HG03280 (cell line): ENCODE results near the gene FAM47E.
"Not testable (repeated sequence)": the region's sequence is repeated elsewhere in the genome, so short reads cannot be mapped to it uniquely, and the experiment has no call there.

Experiments used
- ATAC-seq: cut with Tn5 transposase; IDR thresholded peaks from one replicate; pipeline ENCODE4 v1.9.1; 2021; ENCODE audit warnings: mild to moderate bottlenecking, moderate library complexity; ENCODE audit not compliant: unreplicated experiment

FAM47E gene

DNA sequence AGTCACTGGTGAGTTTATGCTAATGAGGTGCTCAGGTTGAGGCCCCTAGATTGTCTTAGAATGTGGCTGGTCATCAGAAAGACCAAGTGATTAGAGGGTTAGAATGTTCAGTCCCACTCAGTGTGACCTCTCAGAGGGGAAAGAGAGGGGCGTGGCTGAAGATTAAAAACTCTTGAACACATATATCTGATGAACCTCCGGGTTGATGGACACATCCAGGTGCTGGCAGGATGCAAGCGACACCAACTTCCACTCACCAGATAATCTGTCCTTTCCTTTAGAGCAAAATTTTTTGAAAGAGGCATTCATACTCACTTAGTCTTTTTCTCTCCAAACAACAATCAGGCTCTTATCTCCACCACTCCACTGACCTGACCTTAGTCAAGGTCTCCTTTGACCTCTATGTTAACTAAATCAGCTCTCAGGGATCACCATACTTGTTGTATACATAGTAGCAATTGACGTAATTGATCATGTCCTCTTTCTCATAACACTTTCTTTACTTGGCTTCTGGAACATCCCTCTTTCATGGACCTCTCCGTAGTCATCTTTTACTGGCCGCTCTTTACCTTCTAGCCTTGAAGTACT lies 14.2 kb downstream of the FAM47E start:
- ATAC-seq: no peak

DNA sequence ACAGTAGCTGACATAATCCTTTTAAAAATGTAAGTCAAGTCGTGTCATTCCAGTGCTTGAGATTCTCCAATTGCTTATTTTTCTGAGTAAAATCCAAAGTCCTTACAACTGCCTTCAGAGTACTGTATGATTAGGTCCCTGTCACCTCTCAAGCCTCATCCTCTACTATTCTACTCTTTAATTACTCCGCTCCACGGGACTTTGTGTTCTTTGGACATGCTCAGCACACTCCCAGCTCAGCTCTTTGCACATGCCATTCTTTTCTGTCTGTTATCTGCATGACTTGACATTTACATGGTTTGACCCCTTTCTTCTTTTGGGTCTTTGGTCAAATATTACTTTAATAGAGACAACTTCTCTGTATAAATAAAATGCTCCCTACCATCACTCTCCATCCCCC lies 15.1 kb downstream of the FAM47E start:
- ATAC-seq: no peak

DNA sequence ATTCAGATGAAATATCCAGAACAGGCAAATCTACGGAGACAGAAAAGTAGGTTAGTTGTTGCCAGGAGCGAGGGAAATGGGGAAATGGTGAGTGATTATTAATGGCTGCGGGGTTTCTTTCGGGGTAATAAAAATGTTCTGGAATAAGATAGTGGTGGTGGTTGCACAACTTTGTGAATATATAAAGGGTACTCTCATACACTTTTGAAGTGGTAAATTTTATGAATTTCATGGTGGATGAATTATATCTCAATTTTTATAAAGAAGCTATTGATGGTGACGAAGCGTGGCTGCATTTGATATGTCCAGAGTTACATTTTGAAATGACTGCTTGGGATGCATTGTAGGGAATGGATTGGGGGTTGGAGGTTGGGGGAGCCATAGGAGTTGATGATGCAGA lies 16.3 kb downstream of the FAM47E start:
- ATAC-seq: no peak

DNA sequence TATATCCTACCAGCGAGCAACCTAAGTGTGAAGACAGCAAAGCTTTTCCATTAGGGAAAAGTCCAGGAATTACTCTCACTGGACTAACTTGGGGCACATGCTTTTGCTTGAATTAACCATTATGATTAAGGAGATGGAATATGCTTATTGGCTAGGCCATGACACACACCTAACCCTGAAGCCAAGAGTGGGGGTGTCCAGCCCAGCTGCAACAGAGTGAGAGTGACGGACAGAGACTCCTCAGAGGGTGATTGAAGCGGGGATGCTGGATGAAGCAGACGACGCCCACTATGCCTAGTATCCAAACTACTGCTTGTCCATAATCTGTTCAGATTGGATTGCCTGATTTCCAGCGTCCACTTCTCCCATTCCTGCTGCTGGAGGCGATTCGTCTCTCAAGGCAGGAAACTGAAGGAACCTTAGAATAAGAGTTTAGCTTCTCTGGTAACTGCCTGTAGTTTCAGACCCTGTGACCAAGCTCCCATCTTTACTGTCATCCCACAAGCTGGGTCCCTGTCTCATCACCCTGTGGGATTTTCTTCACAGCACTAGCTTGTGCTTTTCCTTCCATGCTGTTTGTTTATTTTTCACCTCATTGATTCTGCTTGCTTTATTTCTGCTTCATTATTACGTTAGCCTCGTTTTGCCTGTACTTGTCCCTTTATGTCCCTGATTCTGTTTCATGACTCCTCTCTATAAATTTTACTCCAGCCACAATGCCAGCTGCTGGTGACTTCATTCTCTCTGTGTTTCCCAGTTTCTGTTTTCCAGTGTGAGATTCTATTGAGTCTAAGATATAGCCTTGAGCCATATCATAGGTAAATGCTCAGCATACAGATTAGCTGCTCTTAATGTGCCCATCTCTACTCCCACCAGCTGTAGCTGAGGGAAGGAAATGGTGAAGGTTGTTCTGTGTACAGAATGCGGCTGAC lies 19.0 kb downstream of the FAM47E start:
- no peak for ATAC-seq

DNA sequence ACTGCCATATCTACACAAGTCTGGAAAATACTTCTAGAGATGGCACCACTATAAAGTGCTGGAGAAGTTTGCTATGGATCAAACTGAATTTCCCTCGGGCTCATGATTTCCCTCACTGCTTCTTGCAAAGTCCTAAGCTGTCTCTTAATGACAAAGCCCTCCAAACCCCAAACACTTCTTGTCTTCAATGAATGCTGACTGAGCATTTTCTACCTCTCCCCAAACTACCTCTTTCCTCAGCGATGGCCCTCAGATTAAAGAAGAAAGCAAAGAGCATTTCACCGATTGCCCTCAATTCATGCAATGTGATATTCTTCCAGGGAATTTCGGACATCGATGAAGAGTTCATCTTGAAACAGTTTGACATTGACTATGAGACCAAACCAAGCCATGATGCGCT lies 19.7 kb downstream of the FAM47E start:
- ATAC-seq: no peak

DNA sequence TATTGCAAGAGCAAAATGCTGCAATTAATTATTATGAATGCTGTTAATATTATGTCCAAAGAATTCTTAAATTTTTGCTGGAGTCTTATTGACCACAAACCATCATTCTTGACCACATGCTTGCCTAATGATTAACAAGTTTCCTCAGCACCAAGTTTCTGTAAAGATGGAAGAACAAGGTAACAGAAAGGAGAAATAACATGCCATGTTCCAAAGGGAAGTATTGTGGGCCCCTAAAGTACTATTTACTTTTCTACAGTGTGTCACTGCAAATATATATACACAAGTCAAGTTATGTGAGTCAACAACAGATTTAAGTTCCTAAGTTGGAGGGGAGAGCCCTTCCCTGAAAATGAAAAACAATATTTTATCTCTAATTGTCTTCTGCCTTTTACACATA lies 20.6 kb downstream of the FAM47E start:
- no peak for ATAC-seq

DNA sequence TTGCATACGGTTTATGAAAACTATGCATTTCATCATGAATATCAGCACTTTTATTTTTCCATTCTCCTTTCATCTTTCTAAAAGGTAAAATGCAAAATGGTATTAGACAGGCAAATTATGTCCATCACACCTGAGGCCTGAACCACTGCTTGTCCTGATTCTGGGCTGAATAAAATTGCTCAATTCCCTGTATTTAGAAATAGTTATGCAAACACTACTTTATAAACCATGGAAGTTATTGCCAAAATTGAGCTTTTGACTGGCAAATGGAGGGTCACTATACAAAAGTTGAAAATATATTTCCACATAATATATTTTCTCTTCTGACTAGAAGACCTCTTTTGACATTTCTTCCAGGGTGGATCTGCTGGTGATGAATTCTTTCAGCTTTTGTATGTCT lies 21.1 kb downstream of the FAM47E start:
- ATAC-seq: no peak

DNA sequence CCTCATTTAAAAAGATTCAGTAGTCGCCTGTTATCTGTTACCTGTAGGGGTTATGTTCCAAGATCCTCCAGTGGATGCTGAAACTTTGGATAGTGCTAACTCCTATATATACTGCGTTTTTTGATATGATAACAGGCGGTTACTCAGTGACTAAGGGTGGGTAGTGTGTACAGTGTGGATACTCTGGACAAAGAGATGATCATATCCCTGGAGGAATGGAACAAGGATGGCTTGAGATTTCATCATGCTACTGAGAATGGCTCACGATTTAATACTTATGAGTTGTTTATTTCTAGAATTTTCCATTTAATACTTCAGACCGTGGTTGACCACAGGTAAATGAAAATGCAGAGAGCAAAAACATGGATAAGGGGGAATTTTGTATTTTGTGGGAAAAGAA lies 21.5 kb downstream of the FAM47E start:
- ATAC-seq: no peak

DNA sequence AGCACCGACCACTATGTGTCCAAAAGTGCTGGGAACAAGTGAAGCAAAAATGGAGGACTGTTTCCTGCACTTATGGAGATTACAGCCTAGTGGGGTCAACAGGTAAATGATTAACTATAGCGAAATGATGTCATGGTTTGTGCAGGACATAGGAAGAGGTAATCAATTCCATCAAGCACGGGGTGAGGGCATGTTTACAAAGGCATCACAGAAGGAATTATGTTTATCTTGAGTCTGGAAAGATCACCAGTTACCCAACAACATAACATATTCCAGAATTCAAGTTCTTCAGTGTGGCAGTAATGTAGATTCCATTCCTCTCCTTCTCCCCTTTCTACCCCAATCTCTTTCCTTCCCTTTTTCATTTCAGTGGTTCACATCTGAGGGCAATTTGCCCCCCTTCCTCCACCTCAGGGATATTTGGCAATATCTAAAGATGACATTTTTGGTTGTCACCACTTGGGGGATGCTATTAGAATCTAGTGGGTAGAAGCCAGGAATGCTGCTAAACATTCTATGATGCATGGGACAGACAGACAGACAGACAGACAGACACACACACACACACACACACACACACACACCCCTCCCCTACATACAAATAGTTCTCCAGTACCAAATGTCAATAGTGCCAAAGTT lies 24.1 kb downstream of the FAM47E start:
- ATAC-seq: no peak

DNA sequence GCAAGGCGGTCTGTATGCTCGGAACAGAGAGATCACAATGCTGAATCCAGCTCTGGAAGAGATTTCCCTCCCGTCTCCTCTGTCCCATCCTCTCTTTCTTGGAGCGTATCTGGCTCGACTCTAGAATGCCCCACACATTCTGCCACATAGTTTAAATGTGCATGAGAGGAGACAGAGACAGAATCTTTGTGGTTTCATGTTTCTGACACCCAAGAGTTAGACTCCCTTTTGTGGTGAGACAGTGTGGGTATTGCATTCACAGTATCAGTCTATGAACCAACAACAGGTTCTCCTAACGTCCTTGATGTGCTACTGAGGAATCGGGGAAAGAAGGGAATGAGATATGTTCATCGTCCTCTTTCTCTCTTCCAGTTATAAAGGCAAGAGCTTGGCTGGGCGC lies 25.3 kb downstream of the FAM47E start:
- ATAC-seq: no peak

DNA sequence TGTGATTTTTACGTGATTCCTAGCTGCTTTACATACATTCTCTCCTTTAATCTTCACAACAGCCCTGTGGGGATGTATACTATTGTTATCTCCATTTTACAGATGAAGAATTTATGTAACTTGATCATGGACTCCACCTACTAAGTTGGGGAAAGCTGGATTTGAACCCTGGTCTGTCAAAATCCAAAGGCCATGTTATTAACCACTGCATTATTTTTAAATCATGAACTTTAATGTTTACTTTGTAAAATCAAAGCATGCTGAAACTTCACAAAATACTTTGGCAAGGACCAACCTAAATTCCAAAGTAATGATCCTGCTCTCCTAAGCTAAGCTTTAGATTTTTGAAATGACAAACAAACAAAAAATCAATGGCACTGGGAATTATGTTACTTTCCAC lies 26.1 kb downstream of the FAM47E start:
- no peak for ATAC-seq

DNA sequence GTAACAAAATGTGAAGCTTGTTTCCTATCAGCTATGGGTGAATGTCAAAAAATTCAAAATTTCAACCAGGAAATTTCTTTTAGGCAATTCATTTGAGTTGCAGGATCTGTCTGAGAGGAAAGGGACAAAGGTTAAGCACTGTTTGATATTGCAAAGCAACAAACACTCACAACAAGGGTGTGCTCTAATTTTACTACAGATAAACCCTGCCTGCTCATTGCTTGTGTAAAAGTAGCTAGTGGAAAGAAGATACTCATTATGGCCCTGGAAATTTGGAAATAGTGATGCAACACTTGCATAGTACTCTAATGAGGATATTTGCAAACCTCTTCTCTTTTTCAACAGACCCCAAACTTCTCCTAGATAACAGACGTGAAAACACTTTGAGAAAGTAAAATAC lies 27.1 kb downstream of the FAM47E start:
- ATAC-seq: no peak

DNA sequence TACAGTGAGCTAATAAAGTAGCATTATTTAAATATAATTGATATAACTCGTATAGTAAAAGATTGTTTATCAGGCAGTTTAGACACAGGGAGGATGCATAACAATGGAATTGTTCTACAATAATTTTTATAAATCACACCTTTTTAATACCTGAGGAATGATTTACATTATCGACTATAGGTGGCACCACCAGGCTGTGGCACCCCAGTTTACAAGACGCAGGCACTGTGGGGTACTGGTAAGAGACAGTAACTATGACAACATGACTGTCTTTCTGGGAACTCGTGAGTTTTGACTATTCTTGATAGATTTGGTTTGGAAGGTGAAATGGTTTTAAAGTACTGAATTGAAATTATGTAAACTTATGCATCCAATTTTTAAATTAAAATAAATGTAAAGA lies 27.9 kb downstream of the FAM47E start:
- ATAC-seq: no peak

DNA sequence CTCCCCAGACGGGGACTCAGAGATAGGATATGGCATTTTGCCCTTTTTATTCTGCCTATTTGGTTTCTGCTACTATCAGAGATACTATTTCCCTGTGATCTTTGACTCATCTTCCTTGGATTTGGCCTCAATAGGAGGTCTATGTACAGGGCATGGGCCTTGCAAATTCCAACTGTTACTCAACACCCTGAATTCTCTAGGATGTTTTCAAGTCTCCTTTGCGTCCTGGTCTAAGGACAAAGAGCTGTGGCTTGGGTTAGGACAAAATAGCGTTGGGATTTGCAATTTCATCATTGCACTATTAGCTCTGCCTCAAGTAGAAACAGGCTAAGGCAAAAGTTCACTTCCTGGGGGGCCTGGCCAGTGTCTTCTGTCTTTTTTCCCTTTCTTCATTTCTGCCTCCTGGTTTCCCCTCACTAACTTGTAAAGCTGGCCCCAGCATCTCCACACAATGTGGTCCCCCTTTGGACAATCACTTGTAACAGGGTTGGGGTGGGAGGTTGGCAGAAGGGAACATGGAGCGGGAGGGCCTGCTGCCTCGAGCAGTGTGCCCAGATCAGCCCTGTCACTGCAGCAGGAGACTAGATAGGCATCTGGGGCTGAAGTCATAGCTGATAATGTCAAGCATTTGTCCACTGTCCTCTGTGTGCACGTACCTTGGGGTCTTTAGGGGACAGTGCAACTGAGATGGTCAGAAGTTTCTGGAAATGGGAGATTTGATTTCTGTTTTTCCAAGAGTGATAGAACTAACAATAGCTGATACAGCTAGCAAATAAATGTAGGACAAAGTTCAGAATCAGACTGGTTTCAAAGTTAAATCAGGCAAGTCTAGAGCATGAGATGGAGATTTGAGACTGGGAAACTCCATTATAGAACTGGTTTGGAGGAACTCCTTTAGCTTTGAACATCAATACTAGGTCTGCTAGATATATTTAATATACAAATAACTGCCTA lies 29.2 kb downstream of the FAM47E start:
- ATAC-seq: no peak

DNA sequence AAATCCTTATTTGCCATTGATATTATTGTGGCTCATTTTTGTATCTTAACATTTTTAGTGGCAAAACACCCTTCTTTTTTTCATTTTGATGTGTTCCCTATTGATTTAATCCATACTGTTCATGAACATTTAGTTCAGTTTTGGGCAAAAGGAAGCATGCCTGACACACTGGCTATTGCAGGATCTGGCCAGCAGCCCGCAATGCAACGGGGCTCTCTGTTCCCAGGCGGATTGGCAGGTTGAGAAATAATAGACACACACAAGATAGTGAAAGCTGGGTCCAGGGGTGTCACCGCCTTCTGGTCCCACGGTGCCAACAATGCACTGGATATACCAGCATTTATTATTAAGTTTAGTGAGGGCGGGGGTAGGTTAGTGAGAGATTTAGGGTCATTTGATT lies 30.1 kb downstream of the FAM47E start:
- ATAC-seq: not testable (repeated sequence)

DNA sequence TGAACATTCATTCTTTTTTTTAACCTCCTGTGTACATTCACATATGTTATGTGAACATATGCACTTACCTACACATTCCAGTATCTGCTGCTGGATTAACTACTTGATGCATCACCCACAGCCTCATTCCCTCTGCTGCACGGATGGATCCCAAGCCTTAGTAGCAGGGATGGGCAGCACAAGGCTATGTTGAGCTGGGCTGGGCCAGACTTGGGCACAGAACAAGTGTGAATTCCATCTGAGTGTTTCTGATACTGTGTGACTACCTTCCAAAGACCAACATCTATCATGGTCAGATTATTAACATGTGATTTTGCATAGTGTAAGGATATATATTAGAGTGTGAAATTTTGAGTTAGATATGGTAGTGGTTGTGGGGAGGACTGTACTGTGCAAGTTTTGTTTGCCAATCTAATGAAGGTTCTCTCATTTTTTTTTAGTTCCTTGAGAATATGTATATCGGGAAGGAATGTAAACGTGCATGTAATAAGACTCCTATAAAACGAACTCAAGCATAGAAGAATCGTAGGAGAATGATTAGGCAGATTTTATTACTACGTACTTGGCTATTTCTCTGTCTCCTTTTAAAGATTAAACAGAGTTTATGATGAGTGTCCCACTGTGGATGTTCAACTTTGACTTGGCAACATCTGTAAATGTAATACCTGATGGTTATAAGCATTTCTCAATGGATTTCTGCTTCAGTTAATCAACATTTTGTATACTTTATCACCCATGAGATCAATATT lies 31.6 kb downstream of the FAM47E start:
- no peak for ATAC-seq

DNA sequence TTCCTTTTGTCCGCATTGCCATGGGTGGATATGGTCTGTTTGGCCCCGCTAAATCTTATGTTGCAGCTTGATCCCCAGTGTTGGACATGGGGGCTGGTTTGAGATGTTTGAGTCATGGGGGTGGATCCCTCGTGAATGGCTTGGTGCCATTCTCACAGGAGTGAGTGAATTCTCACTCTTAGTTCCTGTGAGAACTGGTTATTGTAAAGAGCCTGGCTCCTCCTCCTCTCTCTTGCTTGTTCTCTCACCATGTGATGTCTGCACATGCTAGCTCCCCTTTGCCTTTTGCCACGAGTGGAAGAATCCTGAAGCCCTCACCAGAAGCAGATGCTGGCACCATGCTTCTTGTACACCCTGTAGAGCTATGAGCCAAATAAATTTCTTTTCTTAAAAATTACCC lies 32.4 kb downstream of the FAM47E start:
- ATAC-seq: no peak

DNA sequence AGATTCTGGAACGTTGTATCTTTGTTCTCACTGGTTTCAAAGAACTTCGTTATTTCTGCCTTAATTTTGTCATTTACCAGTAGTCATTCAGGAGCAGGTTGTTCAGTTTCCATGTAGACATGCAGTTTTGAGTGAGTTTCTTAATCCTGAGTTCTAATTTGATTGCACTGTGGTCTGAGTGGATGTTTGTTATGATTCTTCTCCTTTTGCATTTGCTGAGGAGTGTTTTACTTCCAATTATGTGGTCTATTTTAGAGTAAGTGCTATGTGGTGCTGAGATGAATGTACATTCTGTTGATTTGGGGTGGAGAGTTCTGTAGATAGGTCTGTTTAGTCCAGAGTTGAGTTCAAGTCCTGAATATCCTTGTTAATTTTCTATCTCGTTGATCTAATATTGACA lies 36.3 kb downstream of the FAM47E start:
- ATAC-seq: not testable (repeated sequence)

DNA sequence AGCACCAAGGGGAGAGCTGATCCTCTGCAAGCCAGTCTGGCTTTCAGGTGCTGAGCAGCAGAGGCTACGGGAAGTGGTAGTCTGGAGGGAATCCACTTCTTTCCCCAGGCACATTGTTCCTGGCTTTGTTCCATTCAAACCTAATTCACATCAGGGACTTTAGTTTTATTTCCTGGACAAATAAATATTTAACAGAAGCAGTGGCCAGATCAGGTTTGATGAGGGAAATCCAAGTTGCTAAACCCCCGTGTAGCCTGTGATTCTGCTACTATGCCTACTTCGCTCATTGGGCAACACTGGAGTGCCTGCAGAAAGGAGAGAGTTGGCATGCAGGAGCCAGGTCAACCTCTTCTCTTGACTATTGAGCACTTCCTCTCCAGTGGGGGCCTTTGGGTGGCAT lies 41.2 kb downstream of the FAM47E start:
- ATAC-seq: no peak

DNA sequence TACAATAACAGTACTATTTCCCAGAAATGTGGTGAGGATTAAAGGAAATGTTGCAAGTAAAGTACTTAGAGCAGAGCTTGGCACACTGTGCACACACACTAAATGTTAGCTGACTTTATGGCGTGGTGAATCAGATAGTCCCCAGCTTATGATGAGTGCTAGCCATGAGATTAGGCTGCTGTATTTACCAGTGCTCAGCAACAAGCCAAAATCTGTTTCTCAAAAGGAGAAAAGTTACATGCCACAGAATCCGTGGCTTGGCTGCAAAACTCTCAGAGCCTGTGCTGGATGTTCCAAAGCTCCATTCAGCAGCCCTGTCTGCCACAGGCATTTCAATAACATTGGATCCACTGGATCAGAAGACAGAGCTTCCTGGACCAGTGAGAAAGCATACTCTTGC lies 42.3 kb downstream of the FAM47E start:
- no peak for ATAC-seq
